AG08395 (cell line): ENCODE measurements around the gene KIF2C.
"Not testable (repeated sequence)": the region's sequence is repeated elsewhere in the genome, so short reads cannot be mapped to it uniquely, and the experiment has no call there.

Source experiments
- DNase-seq: peaks from one replicate; pipeline ENCODE4 v3.0.0; 2012; ENCODE audit warnings: mixed read lengths, low spot score

KIF2C gene

DNA sequence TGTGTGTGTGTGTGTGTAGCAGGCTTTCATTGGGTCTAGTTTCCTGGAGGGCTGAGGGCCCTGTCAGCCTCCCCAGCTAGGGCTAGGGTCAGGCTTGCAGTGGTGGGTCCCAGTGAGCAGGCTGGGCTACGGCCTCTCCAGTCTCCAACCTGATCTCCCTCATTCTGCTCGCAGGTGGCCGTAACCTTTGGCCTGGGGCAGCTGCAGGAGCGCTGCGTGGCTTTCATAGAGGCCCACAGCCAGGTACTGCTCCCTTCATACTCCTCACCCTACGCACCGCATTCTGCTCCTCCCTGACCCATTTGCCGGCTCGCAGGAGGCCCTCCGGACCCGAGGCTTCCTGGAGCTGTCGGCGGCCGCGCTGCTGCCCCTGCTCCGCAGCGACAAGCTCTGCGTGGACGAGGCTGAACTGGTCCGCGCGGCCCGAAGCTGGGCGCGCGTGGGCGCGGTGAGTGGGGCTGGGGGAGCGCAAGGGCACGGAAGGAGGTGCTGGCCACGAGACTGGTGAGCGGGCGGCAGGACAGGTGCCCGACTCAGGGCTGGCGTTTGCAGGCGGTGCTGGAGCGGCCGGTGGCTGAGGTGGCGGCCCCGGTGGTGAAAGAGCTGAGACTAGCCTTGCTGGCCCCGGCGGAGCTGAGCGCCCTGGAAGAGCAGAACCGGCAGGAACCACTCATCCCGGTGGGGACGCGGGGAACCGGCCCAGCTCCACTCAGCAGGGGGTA, 73.3 kb downstream of the KIF2C start:
- DNase-seq, result no peak

DNA sequence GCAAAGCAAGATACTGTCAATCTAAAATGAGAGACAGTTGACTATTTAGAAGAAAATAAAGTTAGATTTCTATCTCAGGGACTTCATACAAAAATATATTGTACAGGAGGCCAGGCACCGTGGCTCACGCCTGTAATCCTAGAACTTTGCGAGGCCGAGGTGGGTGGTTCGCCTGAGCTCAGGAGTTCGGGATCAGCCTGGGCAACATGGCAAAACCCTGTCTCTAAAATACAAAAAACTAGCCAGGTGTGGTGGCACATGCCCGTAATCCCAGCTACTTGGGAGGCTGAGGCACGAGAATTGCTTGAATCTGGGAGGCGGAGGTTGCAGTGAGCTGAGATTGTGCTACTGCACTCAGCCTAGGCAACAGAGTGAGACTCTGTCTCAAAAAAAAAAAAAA, 76.3 kb downstream of the KIF2C start:
- DNase-seq, result not testable (repeated sequence)

DNA sequence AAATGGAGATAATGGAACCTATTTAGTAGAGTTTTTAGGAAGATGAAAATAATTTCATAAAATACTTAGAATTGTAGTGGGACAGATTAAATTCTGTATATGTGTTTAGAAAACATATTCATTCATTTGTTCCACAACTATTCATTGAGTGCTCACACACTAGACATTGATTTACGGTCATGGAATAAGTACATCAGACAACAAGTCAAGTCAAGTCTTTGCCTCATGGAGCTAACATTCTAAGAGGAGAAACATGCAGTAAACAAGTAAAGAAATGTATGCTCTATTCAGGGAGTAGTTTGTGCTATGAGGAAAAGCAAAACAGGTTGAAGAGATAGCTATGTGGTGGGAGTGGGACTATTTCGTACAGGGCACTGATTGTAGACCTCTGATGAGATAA, 77.7 kb downstream of the KIF2C start:
- DNase-seq, result no peak
